WTC11 (cell line): ENCODE data around the gene AURKAIP1. TPM values are rescaled to one million over a fixed set of nuclear protein-coding genes. Genes with fewer than 3 reads are reported as not detected.

ENCODE experiments used
- ATAC-seq: fragments of 200-7000 bp; cut with Tn5 transposase; 2 replicates; pipeline ENCODE4 v1.10.0; 2021; ENCODE audit warnings: mild to moderate bottlenecking, moderate library complexity
- CTCF ChIA-PET: fragments of 300-600 bp; sonication (Branson Sonifier 250); formaldehyde crosslinking; loops from one replicate; lab custom pipeline; 2021; ENCODE audit warnings: antibody characterized with exemption; lab: Charles Lee
- POLR2A ChIA-PET: fragments of 350-600 bp; sonication (Branson Sonifier 250); formaldehyde crosslinking; loops from one replicate; lab custom pipeline; 2021; ENCODE audit warnings: antibody characterized with exemption; lab: Charles Lee
- DNase-seq: peaks from one replicate; pipeline ENCODE4 v3.0.0; 2021; ENCODE audit warnings: low spot score
- H3K27ac Mint-ChIP-seq: 2 replicates; pipeline ENCODE4 v1.8.0; 2021; ENCODE audit warnings: mixed read lengths
- H3K27me3 Mint-ChIP-seq: 2 replicates; pipeline ENCODE4 v1.8.0; 2021; ENCODE audit warnings: low read depth, mild to moderate bottlenecking, moderate library complexity, mixed read lengths
- H3K36me3 Mint-ChIP-seq: 2 replicates; pipeline ENCODE4 v1.8.0; 2021; ENCODE audit warnings: mixed read lengths
- H3K4me1 Mint-ChIP-seq: 2 replicates; pipeline ENCODE4 v1.8.0; 2022; ENCODE audit warnings: mixed read lengths
- H3K4me3 Mint-ChIP-seq: 2 replicates; pipeline ENCODE4 v1.8.0; 2021; ENCODE audit warnings: mild to moderate bottlenecking, moderate library complexity, mixed read lengths
- H3K9me3 Mint-ChIP-seq: 2 replicates; pipeline ENCODE4 v1.8.0; 2021; ENCODE audit warnings: mixed read lengths
- ATF6 ChIP-seq: sonication (generic); formaldehyde crosslinking; IDR thresholded peaks from 2 replicates; pipeline ENCODE4 v1.8.1; 2023; ENCODE audit warnings: mild to moderate bottlenecking, missing genetic modification reagents
- CTCF ChIP-seq: fragments of 200-600 bp; IDR thresholded peaks from 2 replicates; pipeline ENCODE4 v1.8.0; 2022; ENCODE audit warnings: antibody characterized with exemption
- FOXK1 ChIP-seq: sonication (generic); formaldehyde crosslinking; IDR thresholded peaks from 2 replicates; pipeline ENCODE4 v1.8.0; 2022; ENCODE audit warnings: mild to moderate bottlenecking, moderate library complexity, missing genetic modification reagents
- JAZF1 ChIP-seq: fragments of 250-450 bp; sonication (Bioruptor Pico); IDR thresholded peaks from 2 replicates; pipeline ENCODE4 v1.9.0; 2021; ENCODE audit warnings: moderate library complexity, mild to moderate bottlenecking, inconsistent platforms
- KAT7 ChIP-seq: sonication (generic); formaldehyde crosslinking; IDR thresholded peaks from 2 replicates; pipeline ENCODE4 v1.8.1; 2023; ENCODE audit warnings: missing genetic modification reagents, mild to moderate bottlenecking, borderline replicate concordance
- MYBL2 ChIP-seq: sonication (generic); formaldehyde crosslinking; IDR thresholded peaks from 2 replicates; pipeline ENCODE4 v1.8.1; 2023; ENCODE audit warnings: mild to moderate bottlenecking, moderate library complexity, missing genetic modification reagents
- NR2C2 ChIP-seq: sonication (generic); formaldehyde crosslinking; IDR thresholded peaks from 2 replicates; pipeline ENCODE4 v1.8.0; 2022; ENCODE audit warnings: mild to moderate bottlenecking, missing genetic modification reagents
- RELA ChIP-seq: sonication (generic); formaldehyde crosslinking; IDR thresholded peaks from 2 replicates; pipeline ENCODE4 v1.8.1; 2022; ENCODE audit warnings: missing genetic modification reagents, mild to moderate bottlenecking, borderline replicate concordance
- SOX15 ChIP-seq: fragments of 250-450 bp; sonication (Bioruptor Pico); IDR thresholded peaks from 2 replicates; pipeline ENCODE4 v1.9.0; 2021; ENCODE audit warnings: mild to moderate bottlenecking
- SP1 ChIP-seq: sonication (generic); formaldehyde crosslinking; conservative IDR thresholded peaks from 2 replicates; pipeline ENCODE4 v1.8.1; 2022; ENCODE audit warnings: missing genetic modification reagents
- USF2 ChIP-seq: sonication (generic); formaldehyde crosslinking; IDR thresholded peaks from 2 replicates; pipeline ENCODE4 v1.8.1; 2023; ENCODE audit warnings: mild to moderate bottlenecking, missing genetic modification reagents, moderate library complexity
- ZNF121 ChIP-seq: sonication (generic); formaldehyde crosslinking; IDR thresholded peaks from 2 replicates; pipeline ENCODE4 v1.8.0; 2023; ENCODE audit warnings: missing genetic modification reagents
- ZNF219 ChIP-seq: sonication (generic); formaldehyde crosslinking; IDR thresholded peaks from 2 replicates; pipeline ENCODE4 v1.8.0; 2023; ENCODE audit warnings: missing genetic modification reagents, mild to moderate bottlenecking, borderline replicate concordance
- ZNF232 ChIP-seq: sonication (generic); formaldehyde crosslinking; IDR thresholded peaks from 2 replicates; pipeline ENCODE4 v1.8.0; 2022; ENCODE audit warnings: mild to moderate bottlenecking, missing genetic modification reagents
- ZNF317 ChIP-seq: sonication (generic); formaldehyde crosslinking; IDR thresholded peaks from 2 replicates; pipeline ENCODE4 v1.8.1; 2023; ENCODE audit warnings: low read depth, mild to moderate bottlenecking, moderate library complexity, missing genetic modification reagents, borderline replicate concordance
- ZNF396 ChIP-seq: fragments of 250-450 bp; sonication (Bioruptor Pico); IDR thresholded peaks from 2 replicates; pipeline ENCODE4 v1.8.0; 2021; ENCODE audit warnings: mild to moderate bottlenecking, moderate library complexity, borderline replicate concordance
- ZNF416 ChIP-seq: fragments of 250-450 bp; sonication (Bioruptor Pico); IDR thresholded peaks from 2 replicates; pipeline ENCODE4 v1.9.0; 2021; ENCODE audit warnings: mild to moderate bottlenecking, inconsistent platforms
- ZNF423 ChIP-seq: fragments of 250-450 bp; sonication (Bioruptor Pico); IDR thresholded peaks from 2 replicates; pipeline ENCODE4 v2.1.2; 2022; ENCODE audit warnings: mild to moderate bottlenecking, moderate library complexity
- total RNA-seq: library from RNA; stranded (reverse); gene quantifications from 3 replicates; pipeline ENCODE4 v1.2.3, GENCODE V29; 2021
- TF ChIP-seq, protein P1 (sequence below): sonication (generic); formaldehyde crosslinking; IDR thresholded peaks from 2 replicates; pipeline ENCODE4 v1.8.0; 2023; ENCODE audit warnings: missing genetic modification reagents
- TF ChIP-seq, protein P2 (sequence below): sonication (generic); formaldehyde crosslinking; IDR thresholded peaks from 2 replicates; pipeline ENCODE4 v1.8.1; 2022; ENCODE audit warnings: mild to moderate bottlenecking, missing genetic modification reagents, moderate library complexity, borderline replicate concordance
- TF ChIP-seq, protein P3 (sequence below): fragments of 250-450 bp; sonication (Bioruptor Pico); IDR thresholded peaks from 2 replicates; pipeline ENCODE4 v2.1.2; 2022; ENCODE audit warnings: mild to moderate bottlenecking, moderate library complexity

The AURKAIP1 gene
- total RNA-seq, 1 experiment from 2014 or later, result 268 TPM

GRCh38 chr1:1336931-1337792, 37.8 kb downstream of the AURKAIP1 start (continued):
- TF ChIP-seq ZNF219 (CRISPR knock-in tag) (no peak), SOX15 (CRISPR knock-in tag) (no peak), KAT7 (CRISPR knock-in tag) (no peak), USF2 (CRISPR knock-in tag) (no peak), ZNF396 (CRISPR knock-in tag) (no peak), ZNF232 (no peak), ZNF317 (no peak), JAZF1 (CRISPR knock-in tag) (no peak), MYBL2 (CRISPR knock-in tag) (no peak), ZNF416 (CRISPR knock-in tag) (no peak)

DNA sequence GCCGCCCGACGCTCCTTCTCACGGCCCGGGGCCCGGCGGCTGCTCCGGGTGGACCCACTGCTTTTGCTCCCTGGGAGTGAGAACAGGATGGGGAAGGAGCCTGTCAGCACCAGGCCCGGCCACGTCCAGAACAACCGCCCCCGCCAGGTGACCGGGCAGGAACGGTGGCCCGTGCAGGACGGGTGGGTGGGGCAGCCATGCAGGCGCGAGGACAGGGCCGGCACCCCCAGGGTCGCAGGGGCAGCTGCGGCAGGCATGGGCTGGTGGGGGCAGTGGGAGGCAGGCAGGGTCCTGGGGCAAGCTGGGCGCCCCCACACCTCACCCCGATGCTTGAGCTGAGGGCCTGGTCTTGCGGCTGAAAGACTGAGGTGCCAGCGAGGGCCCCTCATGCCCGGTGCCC, 38.6 kb downstream of the AURKAIP1 start:
- TF ChIP-seq NR2C2 (CRISPR knock-in tag), result no peak
- TF ChIP-seq ZNF423 (CRISPR knock-in tag), result no peak
- no peak for TF ChIP-seq RELA
- TF ChIP-seq, protein P1, sequence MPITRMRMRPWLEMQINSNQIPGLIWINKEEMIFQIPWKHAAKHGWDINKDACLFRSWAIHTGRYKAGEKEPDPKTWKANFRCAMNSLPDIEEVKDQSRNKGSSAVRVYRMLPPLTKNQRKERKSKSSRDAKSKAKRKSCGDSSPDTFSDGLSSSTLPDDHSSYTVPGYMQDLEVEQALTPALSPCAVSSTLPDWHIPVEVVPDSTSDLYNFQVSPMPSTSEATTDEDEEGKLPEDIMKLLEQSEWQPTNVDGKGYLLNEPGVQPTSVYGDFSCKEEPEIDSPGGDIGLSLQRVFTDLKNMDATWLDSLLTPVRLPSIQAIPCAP (CRISPR knock-in tag), result no peak
- TF ChIP-seq ZNF317, result no peak
- TF ChIP-seq, protein P2, sequence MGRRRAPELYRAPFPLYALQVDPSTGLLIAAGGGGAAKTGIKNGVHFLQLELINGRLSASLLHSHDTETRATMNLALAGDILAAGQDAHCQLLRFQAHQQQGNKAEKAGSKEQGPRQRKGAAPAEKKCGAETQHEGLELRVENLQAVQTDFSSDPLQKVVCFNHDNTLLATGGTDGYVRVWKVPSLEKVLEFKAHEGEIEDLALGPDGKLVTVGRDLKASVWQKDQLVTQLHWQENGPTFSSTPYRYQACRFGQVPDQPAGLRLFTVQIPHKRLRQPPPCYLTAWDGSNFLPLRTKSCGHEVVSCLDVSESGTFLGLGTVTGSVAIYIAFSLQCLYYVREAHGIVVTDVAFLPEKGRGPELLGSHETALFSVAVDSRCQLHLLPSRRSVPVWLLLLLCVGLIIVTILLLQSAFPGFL, result no peak
- TF ChIP-seq SP1, result no peak
- no peak for TF ChIP-seq CTCF
- TF ChIP-seq FOXK1 (CRISPR knock-in tag), result no peak
- no peak for TF ChIP-seq ZNF121
- TF ChIP-seq ATF6 (CRISPR knock-in tag), result no peak
- TF ChIP-seq, protein P3, sequence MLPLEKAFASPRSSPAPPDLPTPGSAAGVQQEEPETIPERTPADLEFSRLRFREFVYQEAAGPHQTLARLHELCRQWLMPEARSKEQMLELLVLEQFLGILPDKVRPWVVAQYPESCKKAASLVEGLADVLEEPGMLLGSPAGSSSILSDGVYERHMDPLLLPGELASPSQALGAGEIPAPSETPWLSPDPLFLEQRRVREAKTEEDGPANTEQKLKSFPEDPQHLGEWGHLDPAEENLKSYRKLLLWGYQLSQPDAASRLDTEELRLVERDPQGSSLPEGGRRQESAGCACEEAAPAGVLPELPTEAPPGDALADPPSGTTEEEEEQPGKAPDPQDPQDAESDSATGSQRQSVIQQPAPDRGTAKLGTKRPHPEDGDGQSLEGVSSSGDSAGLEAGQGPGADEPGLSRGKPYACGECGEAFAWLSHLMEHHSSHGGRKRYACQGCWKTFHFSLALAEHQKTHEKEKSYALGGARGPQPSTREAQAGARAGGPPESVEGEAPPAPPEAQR (CRISPR knock-in tag), result no peak
- Mint-ChIP-seq H3K27ac (no peak overlapping the region), H3K9me3 (peaks cover 8% of the 10 kb centered on the region), H3K4me3 (no peak overlapping the region), H3K36me3 (peaks cover 15% of the 10 kb centered on the region), H3K27me3 (no peaks in the 10 kb centered on the region), H3K4me1 (no peaks in the 10 kb centered on the region)
- ATAC-seq (no peak), DNase-seq (no peak)
- POLR2A ChIA-PET, result no interaction called here
- CTCF ChIA-PET, result no interaction called here
